GM18511 (cell line): ENCODE measurements around the gene TSPOAP1.

Experiments used
- ATAC-seq: cut with Tn5 transposase; IDR thresholded peaks from one replicate; pipeline ENCODE4 v1.9.1; 2021; ENCODE audit warnings: mild to moderate bottlenecking, moderate library complexity; ENCODE audit not compliant: unreplicated experiment

The TSPOAP1 gene

GRCh38 chr17:58318065-58318481 lies 10.5 kb downstream of the TSPOAP1 start:
- ATAC-seq: no peak

GRCh38 chr17:58317421-58318064 lies 11.1 kb downstream of the TSPOAP1 start:
- ATAC-seq: peak; percentile 84

- ATAC-seq: no peak
Observed at GRCh38 chr17:58316260-58316960, 12.2 kb downstream of the TSPOAP1 start.

- no peak for ATAC-seq
Observed at GRCh38 chr17:58315750-58316149, 12.8 kb downstream of the TSPOAP1 start.

GRCh38 chr17:58315281-58315711 lies 13.3 kb downstream of the TSPOAP1 start:
- no peak for ATAC-seq

- ATAC-seq: no peak
Observed at GRCh38 chr17:58314706-58315015, 13.9 kb downstream of the TSPOAP1 start.

- ATAC-seq: no peak
Observed at GRCh38 chr17:58313815-58314705, 14.5 kb downstream of the TSPOAP1 start.

- ATAC-seq: no peak
Observed at GRCh38 chr17:58312829-58313228, 15.8 kb downstream of the TSPOAP1 start.

GRCh38 chr17:58312021-58312630 lies 16.5 kb downstream of the TSPOAP1 start:
- no peak for ATAC-seq

GRCh38 chr17:58311429-58311894 lies 17.1 kb downstream of the TSPOAP1 start:
- no peak for ATAC-seq

- ATAC-seq: no peak
Observed at GRCh38 chr17:58310511-58311428, 17.8 kb downstream of the TSPOAP1 start.

GRCh38 chr17:58309918-58310259 lies 18.7 kb downstream of the TSPOAP1 start:
- ATAC-seq: no peak

GRCh38 chr17:58308985-58309917 lies 19.3 kb downstream of the TSPOAP1 start:
- no peak for ATAC-seq

GRCh38 chr17:58308173-58308984 lies 20.2 kb downstream of the TSPOAP1 start:
- no peak for ATAC-seq

GRCh38 chr17:58307468-58308172 lies 21.0 kb downstream of the TSPOAP1 start:
- ATAC-seq: no peak

- no peak for ATAC-seq
Observed at GRCh38 chr17:58306131-58306951, 22.3 kb downstream of the TSPOAP1 start.

- no peak for ATAC-seq
Observed at GRCh38 chr17:58305626-58306025, 23.0 kb downstream of the TSPOAP1 start.
